Gastrocnemius medialis (tissue), 4 donors: ENCODE data around the gene MAPK11. TPM values are rescaled to one million over a fixed set of nuclear protein-coding genes. Genes with fewer than 3 reads are reported as not detected.

Experiments used
- ATAC-seq, 2 donors: fragments of 150-250 bp; one replicate each; pipeline ENCODE4 v1.9.1; 2016
- DNase-seq, 2 donors: peaks; one replicate each; pipeline ENCODE4 v3.0.0-alpha.2; 2019
- H3K27ac ChIP-seq, 4 donors: fragments of 200-600 bp; sonication (generic); 1 replicate in 1 of 4; 2 replicates in 3 of 4; pipeline ENCODE4 v1.5.1; 2016 to 2018; ENCODE audit warnings: mild to moderate bottlenecking in 2 of 4, moderate library complexity in 1 of 4
- H3K27me3 ChIP-seq, 3 donors: fragments of 200-600 bp; sonication (generic) in 2 of 3; 1 replicate in 1 of 3; 2 replicates in 2 of 3; pipeline versions ENCODE4 v1.5.1 to v1.6.0; 2016 to 2019; ENCODE audit warnings: mild to moderate bottlenecking in 1 of 3, moderate library complexity in 1 of 3
- H3K36me3 ChIP-seq, 2 donors: fragments of 200-600 bp; sonication (generic) in 1 of 2; one replicate each; pipeline ENCODE4 v1.5.1; 2017 to 2018
- H3K4me1 ChIP-seq, 2 donors: fragments of 200-600 bp; sonication (generic) in 1 of 2; one replicate each; pipeline ENCODE4 v1.5.1; 2016 to 2017; ENCODE audit warnings: mild to moderate bottlenecking in 2 of 2
- H3K4me3 ChIP-seq, 4 donors: fragments of 200-600 bp; sonication (generic) in 3 of 4; 1 replicate in 1 of 4; 2 replicates in 3 of 4; pipeline ENCODE4 v1.5.1; 2016 to 2019; ENCODE audit warnings: mild to moderate bottlenecking in 2 of 4
- H3K9me3 ChIP-seq, 3 donors: fragments of 200-600 bp; sonication (generic) in 2 of 3; 1 replicate in 1 of 3; 2 replicates in 2 of 3; pipeline ENCODE4 v1.5.1; 2016 to 2019
- POLR2A ChIP-seq, 2 donors: fragments of 450-650 bp; IDR thresholded peaks; one replicate each; pipeline ENCODE4 v1.6.1; 2017; ENCODE audit warnings: antibody characterized with exemption in 2 of 2, mild to moderate bottlenecking in 2 of 2, moderate library complexity in 2 of 2
- in situ Hi-C, 4 donors: fragments of 200-750 bp; cut with MboI; loops; one replicate each; pipeline versions ENCODE4 v1.15.0 to v1.8.0; 2017; ENCODE audit warnings: low sequenced_read_pairs in 4 of 4
- intact Hi-C: fragments of 100-400 bp; cut with DNase I; formaldehyde crosslinking; loops from one replicate; pipeline ENCODE4 v1.15.1; 2023; ENCODE audit warnings: low total_unique reads
- total RNA-seq, 4 donors: library from RNA; depleted of rRNA; stranded (reverse); fragments of >200 nt; gene quantifications; one replicate each; pipeline versions ENCODE4 v1.1.0 to v1.2.3, GENCODE V29; 2016
- TF ChIP-seq, protein P1 (sequence below), 5 experiments: fragments of 450-650 bp in 3 of 5; fragments of 200-600 bp in 2 of 5; sonication (generic) in 2 of 5; IDR thresholded peaks in 4 of 5; conservative IDR thresholded peaks in 1 of 5; 1 replicate in 4 of 5; 2 replicates in 1 of 5; pipeline ENCODE4 v1.5.1; 2016 to 2019; ENCODE audit warnings: antibody characterized with exemption in 5 of 5, mild to moderate bottlenecking in 3 of 5, moderate library complexity in 3 of 5

The MAPK11 gene
- total RNA-seq, 4 donors from 2014 or later, result 1.8 to 4.2 (median 3.4) TPM

GRCh38 chr22:50302041-50302541, 31.9 kb upstream of the MAPK11 start:
- no peak for ATAC-seq
- no peak for DNase-seq
- in situ Hi-C loops (no loop called here), intact Hi-C loops (no loop called here)
- Histone ChIP-seq H3K27me3 (peaks cover 0 to 5% (median 4%) of the 10 kb centered on the region in 3 donors), H3K9me3 (no peaks in the 10 kb centered on the region), H3K4me3 (no peak overlapping the region), H3K27ac (no peak overlapping the region), H3K4me1 (peaks cover 16 to 37% of the 10 kb centered on the region in 2 donors), H3K36me3 (no peaks in the 10 kb centered on the region)
- TF ChIP-seq, protein P1, sequence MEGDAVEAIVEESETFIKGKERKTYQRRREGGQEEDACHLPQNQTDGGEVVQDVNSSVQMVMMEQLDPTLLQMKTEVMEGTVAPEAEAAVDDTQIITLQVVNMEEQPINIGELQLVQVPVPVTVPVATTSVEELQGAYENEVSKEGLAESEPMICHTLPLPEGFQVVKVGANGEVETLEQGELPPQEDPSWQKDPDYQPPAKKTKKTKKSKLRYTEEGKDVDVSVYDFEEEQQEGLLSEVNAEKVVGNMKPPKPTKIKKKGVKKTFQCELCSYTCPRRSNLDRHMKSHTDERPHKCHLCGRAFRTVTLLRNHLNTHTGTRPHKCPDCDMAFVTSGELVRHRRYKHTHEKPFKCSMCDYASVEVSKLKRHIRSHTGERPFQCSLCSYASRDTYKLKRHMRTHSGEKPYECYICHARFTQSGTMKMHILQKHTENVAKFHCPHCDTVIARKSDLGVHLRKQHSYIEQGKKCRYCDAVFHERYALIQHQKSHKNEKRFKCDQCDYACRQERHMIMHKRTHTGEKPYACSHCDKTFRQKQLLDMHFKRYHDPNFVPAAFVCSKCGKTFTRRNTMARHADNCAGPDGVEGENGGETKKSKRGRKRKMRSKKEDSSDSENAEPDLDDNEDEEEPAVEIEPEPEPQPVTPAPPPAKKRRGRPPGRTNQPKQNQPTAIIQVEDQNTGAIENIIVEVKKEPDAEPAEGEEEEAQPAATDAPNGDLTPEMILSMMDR (IDR thresholded peaks at IDR 0.05 in 4 of 5, conservative IDR thresholded peaks at IDR 0.05 in 1 of 5), result no peak
- TF ChIP-seq POLR2A (IDR thresholded peaks at IDR 0.05), result no peak

DNA sequence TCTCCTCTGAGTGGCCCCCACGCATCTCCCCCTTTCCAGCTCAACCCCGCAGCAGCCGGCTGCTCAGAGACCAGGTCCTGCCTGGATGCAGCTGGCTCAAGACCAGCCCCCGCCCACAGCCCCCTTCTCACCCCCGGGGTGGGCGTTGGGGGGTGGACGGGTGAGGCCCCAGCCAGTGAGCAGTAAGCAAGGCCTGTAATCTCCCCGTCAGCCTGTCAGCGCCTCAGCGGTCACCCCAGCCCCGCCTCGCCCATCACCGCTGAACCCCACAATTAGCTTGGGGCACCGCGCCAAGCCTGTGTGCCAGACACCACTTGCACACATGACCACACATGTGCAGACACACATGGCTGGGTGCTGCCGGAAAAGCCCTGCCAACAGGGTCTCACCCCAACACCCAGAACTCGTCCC, 31.4 kb upstream of the MAPK11 start:
- no peaks in the 10 kb centered on the region for H3K36me3 ChIP-seq
- peaks cover 16 to 34% of the 10 kb centered on the region in 2 donors for H3K4me1 ChIP-seq
- H3K9me3 ChIP-seq, result no peaks in the 10 kb centered on the region
- TF ChIP-seq, protein P1 (IDR thresholded peaks at IDR 0.05 in 4 of 5, conservative IDR thresholded peaks at IDR 0.05 in 1 of 5), result no peak
- TF ChIP-seq POLR2A (IDR thresholded peaks at IDR 0.05), result no peak
- DNase-seq, result no peak
- no peak for ATAC-seq
- H3K27me3 ChIP-seq, result peaks cover 0 to 4% (median under 1%) of the 10 kb centered on the region in 3 donors
- intact Hi-C loops, result no loop called here
- in situ Hi-C loops, result no loop called here
- H3K27ac ChIP-seq, result no peak overlapping the region
- no peak overlapping the region for H3K4me3 ChIP-seq

- DNase-seq, result no peak
- TF ChIP-seq, protein P1 (IDR thresholded peaks at IDR 0.05 in 4 of 5, conservative IDR thresholded peaks at IDR 0.05 in 1 of 5), result no peak
- no peak for TF ChIP-seq POLR2A (IDR thresholded peaks at IDR 0.05)
- Histone ChIP-seq H3K27ac (no peak overlapping the region), H3K36me3 (no peaks in the 10 kb centered on the region), H3K9me3 (no peaks in the 10 kb centered on the region), H3K27me3 (no peaks in the 10 kb centered on the region), H3K4me3 (no peak overlapping the region), H3K4me1 (peaks cover 16 to 25% of the 10 kb centered on the region in 2 donors)
- intact Hi-C loops, result no loop called here
- in situ Hi-C loops, result no loop called here
- ATAC-seq, result no peak
These were observed 30.6 kb upstream of the MAPK11 start for GRCh38 chr22:50300620-50301257.

GRCh38 chr22:50299785-50300619, 29.8 kb upstream of the MAPK11 start:
- intact Hi-C loops, result no loop called here
- Histone ChIP-seq H3K9me3 (no peaks in the 10 kb centered on the region), H3K27ac (no peak overlapping the region), H3K4me3 (peak overlapping the region; percentile 5 to 13 (median 12)), H3K4me1 (peaks cover 8 to 18% of the 10 kb centered on the region in 2 donors), H3K27me3 (no peaks in the 10 kb centered on the region), H3K36me3 (no peaks in the 10 kb centered on the region)
- ATAC-seq (no peak), DNase-seq (no peak)
- in situ Hi-C loops, result no loop called here
- TF ChIP-seq, protein P1 (IDR thresholded peaks at IDR 0.05 in 4 of 5, conservative IDR thresholded peaks at IDR 0.05 in 1 of 5), result no peak
- no peak for TF ChIP-seq POLR2A (IDR thresholded peaks at IDR 0.05)
